K562 (cell line): ENCODE results near the gene MPHOSPH10. TPM values are rescaled to one million over a fixed set of nuclear protein-coding genes. Genes with fewer than 3 reads are reported as not detected.

ENCODE experiments used
- ATAC-seq: fragments of 200-7000 bp; cut with Tn5 transposase; 3 replicates; pipeline ENCODE4 v1.9.1; 2020; ENCODE audit warnings: moderate library complexity
- BruUV-seq: library from RNA; stranded (reverse); fragments of 400-500 nt; replicated peaks from 2 replicates; lab custom pipeline; 2021; lab: Mats Ljungman, UMichigan
- CTCF ChIA-PET: fragments of 300-600 bp; formaldehyde crosslinking; extraction: SDS; loops from one replicate; lab custom pipeline; 2021; ENCODE audit warnings: low intra/inter-chr PET ratio; lab: Yijun Ruan, JAX
- POLR2A ChIA-PET: fragments of 300-600, 350-650 bp; sonication (Branson Sonifier 250); formaldehyde crosslinking; extraction: SDS; loops from one replicate; lab custom pipeline; 2021; ENCODE audit warnings: antibody characterized with exemption, inconsistent platforms; lab: Yijun Ruan, JAX
- DNase-seq, 4 experiments: peaks; one replicate each; pipeline versions ENCODE4 v3.0.0 to v3.0.0-alpha.2; 2011 to 2018; ENCODE audit warnings: low spot score in 3 of 4, mixed read lengths in 3 of 4; ENCODE audit errors: extremely low read depth in 1 of 4
- FAIRE-seq: peaks from 2 replicates; lab custom pipeline; 2011; peaks lifted over from hg19 to GRCh38; lab: Jason Lieb, UNC
- H2AFZ ChIP-seq: 2 replicates; pipeline ENCODE4 v1.6.0; 2011; ENCODE audit warnings: low read depth, low read length, control low read depth, inconsistent platforms
- H3K27ac ChIP-seq: fragments of 200-600 bp; 3 replicates; pipeline ENCODE4 v1.8.0; 2011; ENCODE audit warnings: low read depth, mild to moderate bottlenecking, control low read depth, inconsistent platforms, low read length, moderate library complexity, mixed read lengths; ENCODE audit errors: extremely low read depth
- H3K27me3 ChIP-seq, 2 experiments: fragments of 300-600 bp in 1 of 2; 2 replicates in 1 of 2; 3 replicates in 1 of 2; pipeline versions ENCODE4 v1.6.0 to v1.8.0; 2011; ENCODE audit warnings: inconsistent platforms in 2 of 2, low read length in 2 of 2, mild to moderate bottlenecking in 1 of 2, mixed read lengths in 1 of 2, moderate library complexity in 1 of 2; ENCODE audit not compliant: control insufficient read depth in 2 of 2, insufficient read depth in 2 of 2
- H3K36me3 ChIP-seq: fragments of 300-600 bp; 3 replicates; pipeline ENCODE4 v1.8.0; 2011; ENCODE audit warnings: mild to moderate bottlenecking, low read length, inconsistent platforms; ENCODE audit not compliant: control insufficient read depth, insufficient read depth
- H3K4me1 ChIP-seq, 2 experiments: fragments of 200-600 bp in 1 of 2; replicated peaks in 1 of 2; 2 replicates in 1 of 2; 3 replicates in 1 of 2; pipeline versions ENCODE4 v1.5.1 to v1.8.0; 2011; ENCODE audit warnings: inconsistent platforms in 2 of 2, low read length in 2 of 2, mild to moderate bottlenecking in 1 of 2, mixed read lengths in 1 of 2, moderate library complexity in 1 of 2; ENCODE audit not compliant: control insufficient read depth in 2 of 2, insufficient read depth in 2 of 2
- H3K4me2 ChIP-seq: 2 replicates; pipeline ENCODE4 v1.6.1; 2011; ENCODE audit warnings: low read length, control low read depth, inconsistent platforms, mixed read lengths; ENCODE audit not compliant: insufficient read depth
- H3K4me3 ChIP-seq: fragments of 200-600 bp; sonication (generic), shearing (Covaris generic); 2 replicates; pipeline ENCODE4 v1.5.1; 2016; ENCODE audit warnings: control low read depth, inconsistent platforms
- H3K79me2 ChIP-seq: fragments of 200-600 bp; 3 replicates; pipeline ENCODE4 v1.8.0; 2011; ENCODE audit warnings: low read length, inconsistent platforms; ENCODE audit not compliant: control insufficient read depth, insufficient read depth
- H3K9ac ChIP-seq, 2 experiments: 2 replicates each; pipeline versions ENCODE4 v1.6.0 to v1.6.1; 2011; ENCODE audit warnings: low read depth in 2 of 2, low read length in 2 of 2, control low read depth in 1 of 2, inconsistent platforms in 1 of 2, mild to moderate bottlenecking in 1 of 2, mixed read lengths in 1 of 2; ENCODE audit not compliant: insufficient read depth in 1 of 2
- H3K9me1 ChIP-seq: one replicate; pipeline ENCODE4 v1.6.0; 2011; ENCODE audit warnings: inconsistent platforms, mild to moderate bottlenecking, low read length, moderate library complexity; ENCODE audit not compliant: control insufficient read depth, insufficient read depth
- H3K9me3 ChIP-seq: replicated peaks from 2 replicates; pipeline ENCODE4 v1.5.1; 2011; ENCODE audit warnings: low read depth, low read length, inconsistent platforms; ENCODE audit not compliant: control insufficient read depth, insufficient read depth
- H4K20me1 ChIP-seq: replicated peaks from 2 replicates; pipeline ENCODE4 v1.6.1; 2011; ENCODE audit warnings: low read length, inconsistent platforms, mixed read lengths; ENCODE audit not compliant: control insufficient read depth, insufficient read depth
- CTCF ChIP-seq, 3 experiments: IDR thresholded peaks in 2 of 3; conservative IDR thresholded peaks in 1 of 3; 2 replicates each; pipeline ENCODE4 v1.5.1; 2011 to 2012; ENCODE audit warnings: low read length in 3 of 3, mild to moderate bottlenecking in 3 of 3, control low read depth in 2 of 3, improper control_type of control experiment in 1 of 3, inconsistent platforms in 1 of 3, low read depth in 1 of 3, mixed read lengths in 1 of 3, moderate library complexity in 1 of 3; ENCODE audit not compliant: insufficient read depth in 2 of 3
- ELF1 ChIP-seq: fragments of 200-800 bp; sonication (Bioruptor generic); IDR thresholded peaks from 2 replicates; pipeline ENCODE4 v1.6.1; 2016; ENCODE audit warnings: missing genetic modification characterization, missing compliant biosample characterization
- ESRRB ChIP-seq: fragments of 250-450 bp; sonication (Bioruptor Pico); IDR thresholded peaks from 2 replicates; pipeline ENCODE4 v1.5.0; 2020; ENCODE audit warnings: mild to moderate bottlenecking, moderate library complexity, borderline replicate concordance
- KLF16 ChIP-seq: IDR thresholded peaks from 2 replicates; pipeline ENCODE4 v1.6.1; 2016; ENCODE audit warnings: antibody characterized with exemption
- MAZ ChIP-seq, 2 experiments: fragments of 450-650 bp in 1 of 2; sonication (generic) in 1 of 2; formaldehyde crosslinking; IDR thresholded peaks in 1 of 2; conservative IDR thresholded peaks in 1 of 2; 2 replicates each; pipeline versions ENCODE4 v1.4.0 to v1.5.0; 2020; ENCODE audit warnings: mild to moderate bottlenecking in 1 of 2, missing genetic modification reagents in 1 of 2
- MECOM ChIP-seq: fragments of 250-450 bp; sonication (Bioruptor Pico); IDR thresholded peaks from 2 replicates; pipeline ENCODE4 v1.8.0; 2022; ENCODE audit warnings: inconsistent platforms
- RAD21 ChIP-seq, 2 experiments: fragments of 250-450 bp in 1 of 2; fragments of 450-650 bp in 1 of 2; sonication (Bioruptor Pico) in 1 of 2; formaldehyde crosslinking in 1 of 2; IDR thresholded peaks in 1 of 2; conservative IDR thresholded peaks in 1 of 2; 2 replicates each; pipeline versions ENCODE4 v1.4.0 to v1.8.0; 2020 to 2022; ENCODE audit warnings: mild to moderate bottlenecking in 2 of 2, moderate library complexity in 1 of 2
- RFX7 ChIP-seq: fragments of 250-450 bp; sonication (Bioruptor Pico); IDR thresholded peaks from 2 replicates; pipeline ENCODE4 v1.5.1; 2021; ENCODE audit warnings: mild to moderate bottlenecking
- SMC3 ChIP-seq: conservative IDR thresholded peaks from 2 replicates; pipeline ENCODE4 v1.6.1; 2011; ENCODE audit warnings: low read depth, low read length, improper control_type of control experiment; ENCODE audit not compliant: insufficient read depth
- TAF7 ChIP-seq: fragments of 450-650 bp; IDR thresholded peaks from 2 replicates; pipeline ENCODE4 v1.6.1; 2016; ENCODE audit warnings: missing genetic modification characterization, missing compliant biosample characterization
- TBL1XR1 ChIP-seq, 2 experiments: IDR thresholded peaks; 2 replicates each; pipeline ENCODE4 v1.6.1; 2012; ENCODE audit warnings: improper control_type of control experiment in 2 of 2, low read length in 2 of 2, mild to moderate bottlenecking in 1 of 2
- YY1 ChIP-seq, 3 experiments: IDR thresholded peaks; 2 replicates each; pipeline ENCODE4 v1.6.1; 2011; ENCODE audit warnings: low read length in 2 of 3, mild to moderate bottlenecking in 2 of 3, moderate library complexity in 2 of 3, borderline replicate concordance in 1 of 3, control low read depth in 1 of 3, low read depth in 1 of 3; ENCODE audit not compliant: insufficient read depth in 3 of 3, insufficient replicate concordance in 2 of 3, control insufficient read depth in 1 of 3, insufficient read length in 1 of 3; ENCODE audit errors: extremely low read depth in 1 of 3
- ZNF274 ChIP-seq: IDR thresholded peaks from 2 replicates; pipeline ENCODE4 v1.6.1; 2011; ENCODE audit warnings: low read depth, mild to moderate bottlenecking, low read length, moderate library complexity, borderline replicate concordance
- WGBS: fragments of 100-300 bp; shearing (Covaris generic); methylation state at CpG from one replicate; pipeline ENCODE4 v1.1.6; 2016; ENCODE audit warnings: low coverage, mixed read lengths; ENCODE audit not compliant: insufficient coverage; ENCODE audit errors: missing lambda C conversion rate; 5-methylcytosine and 5-hydroxymethylcytosine counted together
- in situ Hi-C: fragments of 300-500 bp; cut with MboI; formaldehyde crosslinking; loops from 4 replicates; pipeline ENCODE4 v1.15.0; 2018; ENCODE audit warnings: inconsistent platforms, mixed read lengths
- intact Hi-C: fragments of 100-400 bp; cut with micrococcal nuclease; formaldehyde crosslinking; loops from 2 replicates; pipeline ENCODE4 v1.14.2; 2022
- polyA plus RNA-seq, 8 experiments: library from polyadenylated mRNA; depleted of rRNA in 4 of 8; stranded (reverse) in 5 of 8; unstranded in 3 of 8; fragments of >200 nt; fragmentation: Nextera tagmentation in 2 of 8; fragmentation: Illumina TruSeq in 1 of 8; extraction: Ambion mirVana in 2 of 8; extraction: Trizol in 1 of 8; gene quantifications; 2 replicates each; pipeline versions ENCODE4 v1.2.1 to v1.2.3, GENCODE V29; 2011 to 2014; ENCODE audit warnings: inconsistent platforms in 1 of 8, missing spikeins in 1 of 8
- total RNA-seq, 7 experiments: library from RNA; depleted of rRNA in 6 of 7; stranded (reverse); fragments of >200 nt in 6 of 7; fragmentation: Illumina TruSeq in 2 of 7; extraction: Trizol in 2 of 7; gene quantifications; 2 replicates each; pipeline versions ENCODE4 v1.2.1 to v1.2.3, GENCODE V29; 2011 to 2021; ENCODE audit warnings: low replicate concordance in 1 of 7

The MPHOSPH10 gene
- total and polyA plus RNA-seq, 9 of the 15 experiments (the other 6 are each of a cell fraction or from before 2014, with no cell fraction given) = 36.8 to 83.7 (median 58.5) TPM

- no peak for TF ChIP-seq KLF16
- no peak for TF ChIP-seq MAZ (CRISPR knock-in tag; conservative IDR thresholded peaks at IDR 0.05 in 1 of 2, IDR thresholded peaks at IDR 0.05 in 1 of 2)
- no peak for TF ChIP-seq TAF7 (tag)
- TF ChIP-seq RFX7 = no peak
- no peak for TF ChIP-seq ELF1 (tag)
- TF ChIP-seq ESRRB (CRISPR knock-in tag) = no peak
- no peak for TF ChIP-seq MECOM (CRISPR knock-in tag)
Observed at GRCh38 chr2:71154279-71154678, 23.8 kb downstream of the MPHOSPH10 start (continued).

GRCh38 chr2:71154798-71155197 lies 24.4 kb downstream of the MPHOSPH10 start:
- H4K20me1 ChIP-seq = peaks cover 12% of the 10 kb centered on the region; the same call in 1 of the 2 replicates
- H3K79me2 ChIP-seq = no peaks in the 10 kb centered on the region
- DNase-seq = peak; percentile 22 to 56 (median 40)
- no peaks in the 10 kb centered on the region for H3K9me1 ChIP-seq
- no peaks in the 10 kb centered on the region for H3K9me3 ChIP-seq
- H3K9ac ChIP-seq = no peak overlapping the region
- peaks cover 9% of the 10 kb centered on the region; the same call in 1 of the 3 replicates for H3K36me3 ChIP-seq
- FAIRE-seq = peak; percentile 78
- ChIA-PET POLR2A (interaction anchor here (0.7 to 1.0 kb wide), 3 partner anchors 52 to 381 kb away, joined by 3 read pairs; no protein-coding TSS in a partner anchor), CTCF (no interaction called here)
- 0% methylated on average over 5 of the region's 6 CpGs for WGBS
- ATAC-seq = peak; percentile 89
- in situ Hi-C loops = loop anchor here (5.0 kb wide), 1 partner anchor 353 kb away; no protein-coding TSS in a partner anchor
- no peak overlapping the region for H2AFZ ChIP-seq
- H3K4me3 ChIP-seq = no peak overlapping the region
- no TSS peak for BruUV-seq
- no peak overlapping the region for H3K27ac ChIP-seq
- intact Hi-C loops = loop anchor here (1.0 to 10.0 kb wide), 4 partner anchors 54 to 358 kb away; no protein-coding TSS in a partner anchor
- H3K27me3 ChIP-seq = peaks cover 9 to 39% of the 10 kb centered on the region in 2 experiments; a peak in 4 of 5 replicates
- H3K4me1 ChIP-seq = no peaks in the 10 kb centered on the region; a peak in 1 of 5 replicates
- no peak overlapping the region for H3K4me2 ChIP-seq
- TF ChIP-seq RAD21 (CRISPR knock-in tag; conservative IDR thresholded peaks at IDR 0.05 in 1 of 2, IDR thresholded peaks at IDR 0.05 in 1 of 2) = peak; percentile 35 to 69
- peak in 1 of 3 experiments; percentile 10 for TF ChIP-seq YY1 (IDR thresholded peaks at IDR 0.05; ENCODE audit: borderline replicate concordance in 1 of 3, control insufficient read depth in 1 of 3, extremely low read depth in 1 of 3, insufficient read depth in 3 of 3, insufficient read length in 1 of 3, insufficient replicate concordance in 2 of 3, low read depth in 1 of 3, low read length in 2 of 3)
- peak; percentile 62 to 76 (median 66) for TF ChIP-seq CTCF (IDR thresholded peaks at IDR 0.05 in 2 of 3, conservative IDR thresholded peaks at IDR 0.05 in 1 of 3; ENCODE audit: insufficient read depth in 2 of 3, low read depth in 1 of 3, low read length in 3 of 3)
- TF ChIP-seq ZNF274 = no peak
- TF ChIP-seq SMC3 = 0 out of 2 replicates have a peak, but pooled peaks have one; percentile 35
- no peak for TF ChIP-seq TBL1XR1 (IDR thresholded peaks at IDR 0.05; ENCODE audit: low read length in 2 of 2)
